GM12872 (cell line): ENCODE measurements around the gene ARRB1.

Experiments used
- TF ChIP-seq, protein P1 (sequence below): IDR thresholded peaks from 3 replicates; pipeline ENCODE4 v1.5.1; 2011; ENCODE audit warnings: low read depth, mild to moderate bottlenecking, low read length, moderate library complexity; ENCODE audit not compliant: insufficient read depth

ARRB1 gene

GRCh38 chr11:75280770-75281468, 70.5 kb downstream of the ARRB1 start:
- TF ChIP-seq, protein P1, sequence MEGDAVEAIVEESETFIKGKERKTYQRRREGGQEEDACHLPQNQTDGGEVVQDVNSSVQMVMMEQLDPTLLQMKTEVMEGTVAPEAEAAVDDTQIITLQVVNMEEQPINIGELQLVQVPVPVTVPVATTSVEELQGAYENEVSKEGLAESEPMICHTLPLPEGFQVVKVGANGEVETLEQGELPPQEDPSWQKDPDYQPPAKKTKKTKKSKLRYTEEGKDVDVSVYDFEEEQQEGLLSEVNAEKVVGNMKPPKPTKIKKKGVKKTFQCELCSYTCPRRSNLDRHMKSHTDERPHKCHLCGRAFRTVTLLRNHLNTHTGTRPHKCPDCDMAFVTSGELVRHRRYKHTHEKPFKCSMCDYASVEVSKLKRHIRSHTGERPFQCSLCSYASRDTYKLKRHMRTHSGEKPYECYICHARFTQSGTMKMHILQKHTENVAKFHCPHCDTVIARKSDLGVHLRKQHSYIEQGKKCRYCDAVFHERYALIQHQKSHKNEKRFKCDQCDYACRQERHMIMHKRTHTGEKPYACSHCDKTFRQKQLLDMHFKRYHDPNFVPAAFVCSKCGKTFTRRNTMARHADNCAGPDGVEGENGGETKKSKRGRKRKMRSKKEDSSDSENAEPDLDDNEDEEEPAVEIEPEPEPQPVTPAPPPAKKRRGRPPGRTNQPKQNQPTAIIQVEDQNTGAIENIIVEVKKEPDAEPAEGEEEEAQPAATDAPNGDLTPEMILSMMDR = no peak

- TF ChIP-seq, protein P1 = peak; percentile 99
These were observed 71.2 kb downstream of the ARRB1 start for GRCh38 chr11:75280227-75280701.

DNA sequence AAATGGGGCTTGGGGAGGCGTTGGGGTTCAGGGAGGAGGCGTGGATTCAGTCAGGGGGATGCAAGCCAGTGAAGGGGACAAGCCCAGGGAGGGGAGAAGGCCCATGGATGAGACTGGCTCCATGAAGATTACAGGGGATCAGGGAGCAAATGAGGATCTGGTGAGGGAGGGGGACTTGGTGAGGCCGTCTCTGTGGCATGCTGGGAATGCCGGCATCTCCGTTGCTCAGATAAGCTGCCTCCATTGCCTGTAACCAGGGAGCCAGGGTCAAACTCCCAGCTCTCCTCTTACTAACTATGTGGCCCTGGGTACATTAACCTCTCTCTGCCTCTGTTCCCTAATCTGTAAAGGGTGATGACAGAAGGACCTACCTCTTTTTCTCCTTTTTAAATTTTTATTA, 72.2 kb downstream of the ARRB1 start:
- TF ChIP-seq, protein P1 = no peak

- TF ChIP-seq, protein P1 = no peak
These were observed 73.3 kb downstream of the ARRB1 start for GRCh38 chr11:75277991-75278790.

GRCh38 chr11:75277211-75277805, 74.2 kb downstream of the ARRB1 start:
- TF ChIP-seq, protein P1 = no peak

GRCh38 chr11:75276686-75277085, 74.8 kb downstream of the ARRB1 start:
- TF ChIP-seq, protein P1 = no peak

- TF ChIP-seq, protein P1 = no peak
These were observed 75.3 kb downstream of the ARRB1 start for GRCh38 chr11:75276186-75276585.
